Caco-2 (cell line): ENCODE measurements around the gene GPR37. TPM values are rescaled to one million over a fixed set of nuclear protein-coding genes. Genes with fewer than 3 reads are reported as not detected.

Experiments used
- BruUV-seq: library from RNA; stranded (reverse); fragments of 400-500 nt; replicated peaks from 2 replicates; lab custom pipeline; 2021; lab: Mats Ljungman, UMichigan
- CTCF ChIA-PET: fragments of 300-600 bp; sonication (Branson Sonifier 250); formaldehyde crosslinking; loops from one replicate; lab custom pipeline; 2022; ENCODE audit warnings: antibody characterized with exemption; lab: Charles Lee
- POLR2A ChIA-PET: fragments of 300-600 bp; sonication (Branson Sonifier 250); formaldehyde crosslinking; loops from one replicate; lab custom pipeline; 2022; ENCODE audit warnings: antibody characterized with exemption; lab: Charles Lee
- DNase-seq, 2 experiments: peaks; one replicate each; pipeline versions ENCODE4 v3.0.0 to v3.0.0-alpha.2; 2020 to 2022
- H3K27me3 ChIP-seq: replicated peaks from 2 replicates; pipeline ENCODE4 v1.6.0; 2011; ENCODE audit warnings: low read length; ENCODE audit not compliant: control insufficient read depth, insufficient read depth
- H3K36me3 ChIP-seq: 2 replicates; pipeline ENCODE4 v1.5.1; 2011; ENCODE audit warnings: low read length; ENCODE audit not compliant: control insufficient read depth, insufficient read depth
- H3K4me1 ChIP-seq: fragments of 250-450 bp; sonication (Bioruptor Pico); 2 replicates; pipeline ENCODE4 v1.5.1; 2020; ENCODE audit warnings: mild to moderate bottlenecking
- H3K4me3 ChIP-seq: 2 replicates; pipeline ENCODE4 v1.5.1; 2011; ENCODE audit warnings: low read depth, mild to moderate bottlenecking, control low read depth, low read length
- H3K9me3 ChIP-seq: fragments of 250-450 bp; sonication (Bioruptor Pico); 2 replicates; pipeline ENCODE4 v1.5.1; 2020; ENCODE audit warnings: mild to moderate bottlenecking, moderate library complexity
- H3K27ac Mint-ChIP-seq: one replicate; pipeline ENCODE4 v1.8.0; 2022; ENCODE audit warnings: mixed read lengths; ENCODE audit not compliant: unreplicated experiment
- H3K27me3 Mint-ChIP-seq: one replicate; pipeline ENCODE4 v1.8.0; 2022; ENCODE audit warnings: mixed read lengths; ENCODE audit not compliant: insufficient read depth, unreplicated experiment
- H3K36me3 Mint-ChIP-seq: one replicate; pipeline ENCODE4 v1.8.0; 2022; ENCODE audit warnings: mild to moderate bottlenecking, mixed read lengths; ENCODE audit not compliant: insufficient read depth, unreplicated experiment
- H3K4me1 Mint-ChIP-seq: one replicate; pipeline ENCODE4 v1.8.0; 2022; ENCODE audit warnings: low read depth, mixed read lengths; ENCODE audit not compliant: unreplicated experiment
- H3K4me3 Mint-ChIP-seq: one replicate; pipeline ENCODE4 v1.8.0; 2022; ENCODE audit warnings: mild to moderate bottlenecking, moderate library complexity, mixed read lengths; ENCODE audit not compliant: unreplicated experiment
- H3K9me3 Mint-ChIP-seq: one replicate; pipeline ENCODE4 v1.8.0; 2022; ENCODE audit warnings: mixed read lengths; ENCODE audit not compliant: unreplicated experiment
- CTCF ChIP-seq, 2 experiments: fragments of 200-600 bp in 1 of 2; IDR thresholded peaks; 1 replicate in 1 of 2; 2 replicates in 1 of 2; pipeline versions ENCODE4 v1.5.1 to v1.8.0; 2011 to 2022; ENCODE audit warnings: antibody characterized with exemption in 1 of 2, control low read depth in 1 of 2, inconsistent platforms in 1 of 2, low read depth in 1 of 2, low read length in 1 of 2, mild to moderate bottlenecking in 1 of 2, moderate library complexity in 1 of 2; ENCODE audit not compliant: insufficient read depth in 1 of 2, severe bottlenecking in 1 of 2, unreplicated experiment in 1 of 2
- intact Hi-C: fragments of 100-400 bp; cut with micrococcal nuclease; formaldehyde crosslinking; loops from one replicate; pipeline ENCODE4 v1.10.0; 2022; ENCODE audit not compliant: unreplicated experiment
- total RNA-seq: library from RNA; stranded (reverse); gene quantifications from 2 replicates; pipeline ENCODE4 v1.2.3, GENCODE V29; 2022

Gene GPR37
- total RNA-seq, 1 experiment from 2014 or later, result 0.50 TPM

GRCh38 chr7:124724079-124724478 is 41.5 kb downstream of the GPR37 start:
- Histone ChIP-seq H3K4me3 (no peak overlapping the region), H3K36me3 (no peaks in the 10 kb centered on the region), H3K27me3 (no peaks in the 10 kb centered on the region), H3K4me1 (no peaks in the 10 kb centered on the region), H3K9me3 (no peaks in the 10 kb centered on the region)
- CTCF ChIA-PET, result no interaction called here
- POLR2A ChIA-PET, result no interaction called here
- intact Hi-C loops, result no loop called here
- TF ChIP-seq CTCF (IDR thresholded peaks at IDR 0.05; ENCODE audit: insufficient read depth in 1 of 2, low read depth in 1 of 2, low read length in 1 of 2, severe bottlenecking in 1 of 2, unreplicated experiment in 1 of 2), result no peak
- Mint-ChIP-seq H3K9me3 (no peaks in the 10 kb centered on the region), H3K36me3 (no peaks in the 10 kb centered on the region), H3K4me1 (no peaks in the 10 kb centered on the region), H3K4me3 (no peak overlapping the region), H3K27ac (no peak overlapping the region), H3K27me3 (no peaks in the 10 kb centered on the region)
- BruUV-seq, result no TSS peak
- no peak for DNase-seq

- H3K27me3 Mint-ChIP-seq, result no peaks in the 10 kb centered on the region
- intact Hi-C loops, result no loop called here
- H3K4me3 ChIP-seq, result no peak overlapping the region
- no peak overlapping the region for H3K27ac Mint-ChIP-seq
- no peaks in the 10 kb centered on the region for H3K36me3 Mint-ChIP-seq
- no TSS peak for BruUV-seq
- no peak for TF ChIP-seq CTCF (IDR thresholded peaks at IDR 0.05; ENCODE audit: insufficient read depth in 1 of 2, low read depth in 1 of 2, low read length in 1 of 2, severe bottlenecking in 1 of 2, unreplicated experiment in 1 of 2)
- no peaks in the 10 kb centered on the region for H3K9me3 Mint-ChIP-seq
- no peak overlapping the region for H3K4me3 Mint-ChIP-seq
- H3K4me1 ChIP-seq, result no peaks in the 10 kb centered on the region
- no peaks in the 10 kb centered on the region for H3K36me3 ChIP-seq
- no peaks in the 10 kb centered on the region for H3K27me3 ChIP-seq
- CTCF ChIA-PET, result no interaction called here
- POLR2A ChIA-PET, result no interaction called here
- DNase-seq, result no peak
- H3K9me3 ChIP-seq, result no peaks in the 10 kb centered on the region
- no peaks in the 10 kb centered on the region for H3K4me1 Mint-ChIP-seq
These were observed 42.6 kb downstream of the GPR37 start for GRCh38 chr7:124723012-124723411.

GRCh38 chr7:124722292-124722691 is 43.3 kb downstream of the GPR37 start:
- H3K4me3 Mint-ChIP-seq, result no peak overlapping the region
- H3K27ac Mint-ChIP-seq, result no peak overlapping the region
- no peak for DNase-seq
- POLR2A ChIA-PET, result no interaction called here
- CTCF ChIA-PET, result no interaction called here
- no TSS peak for BruUV-seq
- no peak for TF ChIP-seq CTCF (IDR thresholded peaks at IDR 0.05; ENCODE audit: insufficient read depth in 1 of 2, low read depth in 1 of 2, low read length in 1 of 2, severe bottlenecking in 1 of 2, unreplicated experiment in 1 of 2)
- H3K36me3 Mint-ChIP-seq, result no peaks in the 10 kb centered on the region
- H3K4me3 ChIP-seq, result no peak overlapping the region
- H3K27me3 ChIP-seq, result no peaks in the 10 kb centered on the region
- no peaks in the 10 kb centered on the region for H3K27me3 Mint-ChIP-seq
- H3K4me1 Mint-ChIP-seq, result no peaks in the 10 kb centered on the region
- no peaks in the 10 kb centered on the region for H3K9me3 ChIP-seq
- no peaks in the 10 kb centered on the region for H3K4me1 ChIP-seq
- intact Hi-C loops, result no loop called here
- no peaks in the 10 kb centered on the region for H3K9me3 Mint-ChIP-seq
- H3K36me3 ChIP-seq, result no peaks in the 10 kb centered on the region
